Neural cell (in vitro differentiated cells): ENCODE data around the gene DIS3L2.

Experiments
- EP300 ChIP-seq: fragments of 450-650 bp; conservative IDR thresholded peaks from 2 replicates; pipeline ENCODE4 v1.6.1; 2014; ENCODE audit warnings: antibody characterized with exemption, mild to moderate bottlenecking, moderate library complexity; ENCODE audit not compliant: poor library complexity, severe bottlenecking
- EZH2 ChIP-seq: fragments of 200-600, 300-800 bp; shearing (Covaris generic), sonication (generic); IDR thresholded peaks from 2 replicates; pipeline ENCODE4 v1.6.1; 2014; ENCODE audit warnings: antibody characterized with exemption, low read length, borderline replicate concordance, mild to moderate bottlenecking; ENCODE audit not compliant: insufficient read depth, poor library complexity, severe bottlenecking
- MXI1 ChIP-seq: fragments of 450-650 bp; conservative IDR thresholded peaks from 2 replicates; pipeline ENCODE4 v1.6.1; 2014; ENCODE audit warnings: antibody characterized with exemption, mild to moderate bottlenecking; ENCODE audit not compliant: poor library complexity, severe bottlenecking
- POLR2AphosphoS5 ChIP-seq: IDR thresholded peaks from 2 replicates; pipeline ENCODE4 v1.6.1; 2012
- RAD21 ChIP-seq: fragments of 450-650 bp; conservative IDR thresholded peaks from 2 replicates; pipeline ENCODE4 v1.6.1; 2014; ENCODE audit warnings: antibody characterized with exemption, mild to moderate bottlenecking, moderate library complexity
- REST ChIP-seq: IDR thresholded peaks from 2 replicates; pipeline ENCODE4 v1.6.1; 2012; ENCODE audit warnings: borderline replicate concordance
- SMC3 ChIP-seq: fragments of 450-650 bp; conservative IDR thresholded peaks from 2 replicates; pipeline ENCODE4 v1.6.1; 2014; ENCODE audit warnings: antibody characterized with exemption, mild to moderate bottlenecking, moderate library complexity; ENCODE audit not compliant: poor library complexity
- TAF1 ChIP-seq: IDR thresholded peaks from 2 replicates; pipeline ENCODE4 v1.6.1; 2012; ENCODE audit warnings: low read depth
- TF ChIP-seq, protein P1 (sequence below): fragments of 450-650 bp; IDR thresholded peaks from 2 replicates; pipeline ENCODE4 v1.5.1; 2014; ENCODE audit warnings: antibody characterized with exemption, mild to moderate bottlenecking, moderate library complexity; ENCODE audit not compliant: poor library complexity, severe bottlenecking

GRCh38 chr2:232030229-232030628 lies 68.7 kb downstream of the DIS3L2 start:
- TF ChIP-seq REST, result no peak
- TF ChIP-seq, protein P1, sequence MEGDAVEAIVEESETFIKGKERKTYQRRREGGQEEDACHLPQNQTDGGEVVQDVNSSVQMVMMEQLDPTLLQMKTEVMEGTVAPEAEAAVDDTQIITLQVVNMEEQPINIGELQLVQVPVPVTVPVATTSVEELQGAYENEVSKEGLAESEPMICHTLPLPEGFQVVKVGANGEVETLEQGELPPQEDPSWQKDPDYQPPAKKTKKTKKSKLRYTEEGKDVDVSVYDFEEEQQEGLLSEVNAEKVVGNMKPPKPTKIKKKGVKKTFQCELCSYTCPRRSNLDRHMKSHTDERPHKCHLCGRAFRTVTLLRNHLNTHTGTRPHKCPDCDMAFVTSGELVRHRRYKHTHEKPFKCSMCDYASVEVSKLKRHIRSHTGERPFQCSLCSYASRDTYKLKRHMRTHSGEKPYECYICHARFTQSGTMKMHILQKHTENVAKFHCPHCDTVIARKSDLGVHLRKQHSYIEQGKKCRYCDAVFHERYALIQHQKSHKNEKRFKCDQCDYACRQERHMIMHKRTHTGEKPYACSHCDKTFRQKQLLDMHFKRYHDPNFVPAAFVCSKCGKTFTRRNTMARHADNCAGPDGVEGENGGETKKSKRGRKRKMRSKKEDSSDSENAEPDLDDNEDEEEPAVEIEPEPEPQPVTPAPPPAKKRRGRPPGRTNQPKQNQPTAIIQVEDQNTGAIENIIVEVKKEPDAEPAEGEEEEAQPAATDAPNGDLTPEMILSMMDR, result no peak
- no peak for TF ChIP-seq SMC3
- TF ChIP-seq RAD21, result no peak
- no peak for TF ChIP-seq EP300
- no peak for TF ChIP-seq EZH2
- no peak for TF ChIP-seq POLR2AphosphoS5
- no peak for TF ChIP-seq TAF1
- no peak for TF ChIP-seq MXI1
